H1 (cell line): Measurements from ENCODE around the gene FAM50A. TPM values are rescaled to one million over a fixed set of nuclear protein-coding genes. Genes with fewer than 3 reads are reported as not detected.

ENCODE experiments used
- JUN ChIP-seq: IDR thresholded peaks from 2 replicates; pipeline ENCODE4 v1.6.1; 2011; ENCODE audit warnings: low read depth, mild to moderate bottlenecking, improper control_type of control experiment, low read length
- RXRA ChIP-seq: IDR thresholded peaks from 2 replicates; pipeline ENCODE4 v1.6.1; 2011; ENCODE audit warnings: low read depth, mild to moderate bottlenecking, low read length, moderate library complexity; ENCODE audit not compliant: insufficient read depth
- polyA plus RNA-seq, 7 experiments: library from polyadenylated mRNA; depleted of rRNA in 3 of 7; stranded (reverse) in 5 of 7; unstranded in 2 of 7; fragments of >200 nt in 5 of 7; fragments of 200-250 nt in 2 of 7; gene quantifications; 1 replicate in 5 of 7; 2 replicates in 1 of 7; 4 replicates in 1 of 7; pipeline versions ENCODE4 v1.2.1 to v1.2.3, GENCODE V29; 2011 to 2013; ENCODE audit warnings: missing spikeins in 2 of 7, mixed read lengths in 2 of 7
- total RNA-seq: library from RNA; stranded (reverse); fragmentation: NEBNext Ultra II Directional; extraction: Animal tissue kit (Norgen Biotek cat#: 25700); gene quantifications from 2 replicates; pipeline ENCODE4 v1.2.1, GENCODE V29; 2021

Gene FAM50A
- total and polyA plus RNA-seq, 2 of the 8 experiments (the other 6 are each of a cell fraction or from before 2014, with no cell fraction given): 30.7 to 48.7 TPM

DNA sequence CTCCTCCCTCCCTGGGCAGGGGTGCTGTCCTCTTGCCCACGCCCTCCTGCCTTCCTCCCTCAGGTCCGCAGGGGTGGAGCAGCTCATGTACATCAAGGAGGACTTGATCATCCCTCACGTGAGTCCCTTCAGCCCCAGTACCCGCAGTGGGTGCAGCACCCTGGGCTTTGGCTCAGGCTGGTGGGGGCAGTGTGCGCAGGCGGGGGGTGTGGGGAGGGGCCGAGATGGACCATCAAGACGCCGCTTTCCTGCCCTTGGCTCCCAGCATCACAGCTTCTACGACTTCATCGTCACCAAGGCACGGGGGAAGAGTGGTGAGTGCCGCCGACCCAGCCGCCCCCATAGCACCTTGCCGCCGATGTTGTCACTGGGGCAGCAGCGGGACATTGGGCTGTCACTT lies 5.7 kb downstream of the FAM50A start (continued):
- TF ChIP-seq RXRA (no peak), JUN (no peak)
